HG03095 (cell line): Measurements from ENCODE around the gene CAPN12.

Source experiments
- ATAC-seq: cut with Tn5 transposase; IDR thresholded peaks from one replicate; pipeline ENCODE4 v1.9.1; 2021; ENCODE audit warnings: moderate library complexity; ENCODE audit not compliant: unreplicated experiment

Gene CAPN12

DNA sequence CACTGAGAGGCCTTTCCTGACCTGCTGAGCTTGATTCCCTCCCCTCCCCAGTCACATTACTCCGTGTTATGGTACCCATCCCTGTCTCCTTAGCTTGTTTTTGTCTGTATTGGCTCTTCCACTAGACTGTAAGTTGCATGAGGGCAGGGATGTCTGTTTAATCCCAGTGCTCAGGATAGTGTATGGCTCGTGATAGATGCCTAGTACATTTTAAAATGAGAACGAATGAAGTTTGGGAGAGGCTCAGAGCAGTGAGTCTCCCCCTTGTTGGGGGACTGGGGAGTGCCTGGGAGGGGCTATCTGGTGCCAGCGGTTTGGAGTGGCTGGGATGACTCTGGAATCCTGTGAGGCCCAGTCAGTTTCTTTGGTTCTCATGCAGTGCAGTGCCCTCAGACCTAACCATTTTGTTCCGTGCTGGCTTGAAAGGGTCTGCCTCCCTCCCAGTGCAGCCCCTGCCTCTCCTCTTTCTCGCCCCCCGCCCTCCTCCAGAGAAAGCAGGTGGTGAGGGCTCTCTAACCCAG lies 61.3 kb downstream of the CAPN12 start:
- no peak for ATAC-seq

DNA sequence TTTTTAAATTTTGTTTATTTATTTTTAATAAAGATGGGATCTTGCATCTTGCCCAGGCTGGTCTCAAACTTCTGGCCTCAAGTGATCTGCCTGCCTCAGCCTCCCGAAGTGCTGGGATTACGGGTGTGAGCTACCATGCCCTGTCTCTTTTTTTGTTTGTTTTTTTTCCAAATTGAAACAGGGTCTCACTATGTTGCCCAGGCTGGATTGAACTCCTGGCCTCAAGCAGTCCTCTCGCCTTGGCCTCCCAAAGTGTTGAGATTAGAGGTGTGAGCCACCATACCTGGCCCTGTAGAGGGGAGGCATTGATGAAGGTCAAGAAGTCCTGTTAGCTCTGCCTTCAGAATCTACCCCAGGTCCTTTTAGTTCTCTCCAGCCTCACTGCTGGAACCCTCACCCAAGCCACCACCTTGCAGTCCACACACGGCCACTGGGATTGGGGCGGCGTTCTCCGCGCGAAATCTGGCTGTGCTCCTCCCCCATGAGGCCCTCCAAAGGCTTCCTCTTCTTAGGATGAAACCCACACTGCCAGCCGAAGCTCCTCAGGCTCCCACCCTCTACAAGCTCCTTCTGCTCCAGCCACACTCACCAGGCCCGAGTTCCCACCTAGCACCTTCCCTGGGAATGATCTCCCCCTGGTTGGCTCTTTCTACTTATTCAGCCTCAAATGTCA lies 61.9 kb downstream of the CAPN12 start:
- no peak for ATAC-seq
